BE2C (cell line): Measurements from ENCODE around the gene DAAM1.

Experiments
- DNase-seq: peaks from one replicate; pipeline ENCODE4 v3.0.0-alpha.2; 2020
- H3K27me3 ChIP-seq: fragments of 250-450 bp; sonication (Bioruptor Pico); 2 replicates; pipeline ENCODE4 v1.5.1; 2020; ENCODE audit warnings: mild to moderate bottlenecking
- H3K36me3 ChIP-seq: fragments of 250-450 bp; sonication (Bioruptor Pico); 2 replicates; pipeline ENCODE4 v1.5.1; 2020; ENCODE audit warnings: mild to moderate bottlenecking
- H3K4me1 ChIP-seq: fragments of 250-450 bp; sonication (Bioruptor Pico); 2 replicates; pipeline ENCODE4 v1.5.1; 2020
- H3K4me3 ChIP-seq: 2 replicates; pipeline ENCODE4 v1.5.1; 2011; ENCODE audit warnings: low read depth, low read length
- H3K9me3 ChIP-seq: fragments of 250-450 bp; sonication (Bioruptor Pico); 2 replicates; pipeline ENCODE4 v1.5.1; 2020
- CTCF ChIP-seq: IDR thresholded peaks from 2 replicates; pipeline ENCODE4 v1.5.1; 2012; ENCODE audit warnings: mild to moderate bottlenecking, low read depth, low read length

Gene DAAM1

GRCh38 chr14:59320763-59321625, 132.5 kb downstream of the DAAM1 start:
- no peaks in the 10 kb centered on the region for H3K4me1 ChIP-seq
- H3K4me3 ChIP-seq: no peak overlapping the region

GRCh38 chr14:59321626-59321949, 133.1 kb downstream of the DAAM1 start:
- no peak for DNase-seq
- Histone ChIP-seq H3K36me3 (no peaks in the 10 kb centered on the region), H3K9me3 (no peaks in the 10 kb centered on the region), H3K4me1 (no peaks in the 10 kb centered on the region), H3K4me3 (no peak overlapping the region), H3K27me3 (no peaks in the 10 kb centered on the region)
- TF ChIP-seq CTCF: no peak

More at GRCh38 chr14:59320763-59321625, 132.5 kb downstream of the DAAM1 start:
- no peaks in the 10 kb centered on the region for H3K9me3 ChIP-seq
- no peak for DNase-seq
- H3K27me3 ChIP-seq: no peaks in the 10 kb centered on the region
- no peaks in the 10 kb centered on the region for H3K36me3 ChIP-seq
- no peak for TF ChIP-seq CTCF

- H3K9me3 ChIP-seq: no peaks in the 10 kb centered on the region
- no peaks in the 10 kb centered on the region for H3K27me3 ChIP-seq
- H3K36me3 ChIP-seq: peaks cover 3% of the 10 kb centered on the region; the same call in 1 of the 2 replicates
- no peak for DNase-seq
- no peaks in the 10 kb centered on the region for H3K4me1 ChIP-seq
- no peak for TF ChIP-seq CTCF
- H3K4me3 ChIP-seq: no peak overlapping the region
Observed at GRCh38 chr14:59325906-59326305, 137.4 kb downstream of the DAAM1 start.

- H3K4me1 ChIP-seq: no peaks in the 10 kb centered on the region
- H3K27me3 ChIP-seq: no peaks in the 10 kb centered on the region
- peaks cover 3% of the 10 kb centered on the region; the same call in 1 of the 2 replicates for H3K36me3 ChIP-seq
- TF ChIP-seq CTCF: no peak
- no peak for DNase-seq
- no peaks in the 10 kb centered on the region for H3K9me3 ChIP-seq
- no peak overlapping the region for H3K4me3 ChIP-seq
Observed at GRCh38 chr14:59328454-59328853, 140.0 kb downstream of the DAAM1 start.

GRCh38 chr14:59330455-59330854, 142.0 kb downstream of the DAAM1 start:
- no peak for DNase-seq
- Histone ChIP-seq H3K9me3 (no peaks in the 10 kb centered on the region), H3K4me1 (no peaks in the 10 kb centered on the region), H3K4me3 (no peak overlapping the region), H3K36me3 (peaks cover 3% of the 10 kb centered on the region; the same call in 1 of the 2 replicates), H3K27me3 (no peaks in the 10 kb centered on the region)
- TF ChIP-seq CTCF: no peak

GRCh38 chr14:59331217-59331616, 142.8 kb downstream of the DAAM1 start:
- TF ChIP-seq CTCF: no peak
- no peaks in the 10 kb centered on the region for H3K4me1 ChIP-seq
- H3K9me3 ChIP-seq: no peaks in the 10 kb centered on the region
- H3K36me3 ChIP-seq: peaks cover 3% of the 10 kb centered on the region; the same call in 1 of the 2 replicates
- H3K27me3 ChIP-seq: no peaks in the 10 kb centered on the region
- H3K4me3 ChIP-seq: no peak overlapping the region
- no peak for DNase-seq
